GM21825 (cell line): ENCODE results near the gene RNU5B-1.

Experiments used
- ATAC-seq: cut with Tn5 transposase; IDR thresholded peaks from one replicate; pipeline ENCODE4 v1.9.1; 2021; ENCODE audit warnings: mild to moderate bottlenecking, moderate library complexity; ENCODE audit not compliant: unreplicated experiment

The RNU5B-1 gene

GRCh38 chr15:65287520-65287855 lies 17.0 kb upstream of the RNU5B-1 start:
- no peak for ATAC-seq

GRCh38 chr15:65289261-65289854 lies 15.1 kb upstream of the RNU5B-1 start:
- ATAC-seq = no peak

- no peak for ATAC-seq
Observed at GRCh38 chr15:65290228-65290627, 14.2 kb upstream of the RNU5B-1 start.

- ATAC-seq = no peak
Observed at GRCh38 chr15:65292938-65293518, 11.4 kb upstream of the RNU5B-1 start.

- no peak for ATAC-seq
Observed at GRCh38 chr15:65298731-65299130, 5.7 kb upstream of the RNU5B-1 start.

GRCh38 chr15:65300924-65301441 lies 3.5 kb upstream of the RNU5B-1 start:
- ATAC-seq = no peak

- no peak for ATAC-seq
Observed at GRCh38 chr15:65302061-65302460, 2.4 kb upstream of the RNU5B-1 start.

- peak; percentile 15 for ATAC-seq
Observed at GRCh38 chr15:65303687-65304380, 643 bp upstream of the RNU5B-1 start.

GRCh38 chr15:65305150-65305758 lies 777 bp downstream of the RNU5B-1 start:
- no peak for ATAC-seq

GRCh38 chr15:65305776-65306175 lies 1.3 kb downstream of the RNU5B-1 start:
- no peak for ATAC-seq

GRCh38 chr15:65306551-65306950 lies 2.1 kb downstream of the RNU5B-1 start:
- ATAC-seq = no peak

GRCh38 chr15:65307978-65308377 lies 3.5 kb downstream of the RNU5B-1 start:
- no peak for ATAC-seq

GRCh38 chr15:65309882-65310418 lies 5.5 kb downstream of the RNU5B-1 start:
- no peak for ATAC-seq

GRCh38 chr15:65310431-65311137 lies 6.1 kb downstream of the RNU5B-1 start:
- ATAC-seq = no peak

- ATAC-seq = no peak
Observed at GRCh38 chr15:65311760-65312159, 7.3 kb downstream of the RNU5B-1 start.

- no peak for ATAC-seq
Observed at GRCh38 chr15:65312400-65312916, 8.0 kb downstream of the RNU5B-1 start.

GRCh38 chr15:65318870-65319356 lies 14.4 kb downstream of the RNU5B-1 start:
- ATAC-seq = peak; percentile 80

- no peak for ATAC-seq
Observed at GRCh38 chr15:65323071-65323511, 18.6 kb downstream of the RNU5B-1 start.

GRCh38 chr15:65326117-65326526 lies 21.6 kb downstream of the RNU5B-1 start:
- ATAC-seq = no peak

GRCh38 chr15:65326818-65327217 lies 22.3 kb downstream of the RNU5B-1 start:
- no peak for ATAC-seq
